Choroid plexus epithelial cell (primary cell): ENCODE measurements around the gene CCR4.
"Not testable (repeated sequence)": the region's sequence is repeated elsewhere in the genome, so short reads cannot be mapped to it uniquely, and the experiment has no call there.

Source experiments
- DNase-seq: peaks from one replicate; pipeline ENCODE4 v3.0.0-alpha.2; 2010; ENCODE audit warnings: low read depth
- H3K4me3 ChIP-seq: 2 replicates; pipeline ENCODE4 v1.5.1; 2011; ENCODE audit warnings: low read depth, mild to moderate bottlenecking, control low read depth, low read length, moderate library complexity
- CTCF ChIP-seq: conservative IDR thresholded peaks from 2 replicates; pipeline ENCODE4 v1.5.1; 2011; ENCODE audit warnings: low read depth, mild to moderate bottlenecking, control low read depth, inconsistent platforms, low read length, moderate library complexity

Gene CCR4

GRCh38 chr3:32945136-32945535 lies 6.3 kb upstream of the CCR4 start:
- no peak overlapping the region for H3K4me3 ChIP-seq
- TF ChIP-seq CTCF: no peak
- DNase-seq: no peak

- not testable (repeated sequence) for DNase-seq, H3K4me3 ChIP-seq
Measured at GRCh38 chr3:32945598-32945997, 5.8 kb upstream of the CCR4 start.

- TF ChIP-seq CTCF: no peak
- no peak for DNase-seq
- H3K4me3 ChIP-seq: no peak overlapping the region
Measured at GRCh38 chr3:32946973-32947788, 4.3 kb upstream of the CCR4 start.

- H3K4me3 ChIP-seq: no peak overlapping the region
- peak; percentile 87 for TF ChIP-seq CTCF
- peak; percentile 88 for DNase-seq
Measured at GRCh38 chr3:32947789-32948238, 3.6 kb upstream of the CCR4 start.

- no peak overlapping the region for H3K4me3 ChIP-seq
- TF ChIP-seq CTCF: no peak
- DNase-seq: no peak
Measured at GRCh38 chr3:32948625-32949445, 2.6 kb upstream of the CCR4 start.

GRCh38 chr3:32950516-32950915 lies 928 bp upstream of the CCR4 start:
- TF ChIP-seq CTCF: no peak
- no peak overlapping the region for H3K4me3 ChIP-seq
- no peak for DNase-seq

GRCh38 chr3:32952369-32953077 lies 1.1 kb downstream of the CCR4 start:
- TF ChIP-seq CTCF: no peak
- no peak overlapping the region for H3K4me3 ChIP-seq
- no peak for DNase-seq
